ENCODE measurements around the gene HERPUD2. TPM values are rescaled to one million over a fixed set of nuclear protein-coding genes. Genes with fewer than 3 reads are reported as not detected.

Gene HERPUD2
- total RNA-seq, 1 donor from 2014 or later, result 31.5 TPM

GRCh38 chr7:35619863-35620262, 75.1 kb downstream of the HERPUD2 start:
- Mint-ChIP-seq H3K27me3 (no peaks in the 10 kb centered on the region), H3K27ac (no peak overlapping the region), H3K4me1 (peaks cover 2% of the 10 kb centered on the region), H3K9me3 (no peaks in the 10 kb centered on the region), H3K4me3 (no peak overlapping the region), H3K36me3 (ENCODE audit: low read depth) (no peaks in the 10 kb centered on the region)
- DNase-seq (no peak), ATAC-seq (ENCODE audit: low read depth) (no peak)
- intact Hi-C loops (cut with micrococcal nuclease), result no loop called here
- ChIA-PET CTCF (no interaction called here), POLR2A (no interaction called here)
- TF ChIP-seq CTCF (IDR thresholded peaks at IDR 0.05), result no peak

GRCh38 chr7:35617041-35617440, 77.9 kb downstream of the HERPUD2 start:
- Mint-ChIP-seq H3K4me3 (no peak overlapping the region), H3K27me3 (no peaks in the 10 kb centered on the region), H3K4me1 (peaks cover 2% of the 10 kb centered on the region), H3K9me3 (no peaks in the 10 kb centered on the region), H3K27ac (no peak overlapping the region), H3K36me3 (ENCODE audit: low read depth) (no peaks in the 10 kb centered on the region)
- CTCF ChIA-PET, result no interaction called here
- POLR2A ChIA-PET, result no interaction called here
- DNase-seq (no peak), ATAC-seq (ENCODE audit: low read depth) (no peak)
- no peak for TF ChIP-seq CTCF (IDR thresholded peaks at IDR 0.05)
- intact Hi-C loops (cut with micrococcal nuclease), result no loop called here

- no peaks in the 10 kb centered on the region for H3K9me3 Mint-ChIP-seq
- H3K4me1 Mint-ChIP-seq, result no peaks in the 10 kb centered on the region
- DNase-seq, result no peak
- no peaks in the 10 kb centered on the region for H3K27me3 Mint-ChIP-seq
- no peak for TF ChIP-seq CTCF (IDR thresholded peaks at IDR 0.05)
- intact Hi-C loops (cut with micrococcal nuclease), result no loop called here
- no peak for ATAC-seq (ENCODE audit: low read depth)
- H3K36me3 Mint-ChIP-seq (ENCODE audit: low read depth), result no peaks in the 10 kb centered on the region
- H3K4me3 Mint-ChIP-seq, result no peak overlapping the region
- no peak overlapping the region for H3K27ac Mint-ChIP-seq
- ChIA-PET CTCF (interaction anchor here (1.7 kb wide), 1 partner anchor 11 kb away, joined by 4 read pairs; no protein-coding TSS in a partner anchor), POLR2A (interaction anchor here (0.6 kb wide), 1 partner anchor 17 kb away, joined by 5 read pairs; no protein-coding TSS in a partner anchor)
Measured at GRCh38 chr7:35613150-35613549, 81.8 kb downstream of the HERPUD2 start.

DNA sequence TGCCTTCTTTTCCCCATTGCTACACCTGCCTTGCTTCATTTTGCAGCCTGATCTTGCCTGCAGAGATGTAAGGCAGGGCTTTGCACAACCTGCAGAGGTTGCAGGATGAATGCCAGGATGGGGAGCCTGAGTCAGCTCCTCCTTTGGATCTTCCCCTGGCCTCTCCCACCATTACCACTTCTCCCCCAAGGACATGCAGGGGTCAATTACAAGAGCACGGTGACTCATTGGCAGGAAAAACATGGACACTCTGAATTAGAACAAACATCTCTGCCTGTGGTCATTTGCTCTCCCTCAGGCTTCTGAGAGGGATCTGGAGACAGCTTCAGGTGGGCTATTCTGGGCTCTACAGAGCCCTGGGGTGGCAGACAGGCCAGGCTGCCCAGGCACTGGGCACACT, 89.2 kb downstream of the HERPUD2 start:
- CTCF ChIA-PET, result no interaction called here

GRCh38 chr7:35604595-35604994, 90.3 kb downstream of the HERPUD2 start:
- H3K4me3 Mint-ChIP-seq, result no peak overlapping the region

More for the DNA sequence above, 89.2 kb downstream of the HERPUD2 start:
- Mint-ChIP-seq H3K4me3 (no peak overlapping the region), H3K9me3 (no peaks in the 10 kb centered on the region), H3K36me3 (ENCODE audit: low read depth) (no peaks in the 10 kb centered on the region), H3K4me1 (no peaks in the 10 kb centered on the region), H3K27me3 (no peaks in the 10 kb centered on the region), H3K27ac (no peak overlapping the region)
- POLR2A ChIA-PET, result no interaction called here
- DNase-seq (no peak), ATAC-seq (ENCODE audit: low read depth) (no peak)
- intact Hi-C loops (cut with micrococcal nuclease), result no loop called here
- TF ChIP-seq CTCF (IDR thresholded peaks at IDR 0.05), result no peak

More at GRCh38 chr7:35604595-35604994, 90.3 kb downstream of the HERPUD2 start:
- Mint-ChIP-seq H3K27me3 (no peaks in the 10 kb centered on the region), H3K4me1 (no peaks in the 10 kb centered on the region), H3K9me3 (no peaks in the 10 kb centered on the region), H3K27ac (no peak overlapping the region), H3K36me3 (ENCODE audit: low read depth) (no peaks in the 10 kb centered on the region)
- ChIA-PET CTCF (no interaction called here), POLR2A (no interaction called here)
- no peak for DNase-seq
- ATAC-seq (ENCODE audit: low read depth), result no peak
- no peak for TF ChIP-seq CTCF (IDR thresholded peaks at IDR 0.05)
- intact Hi-C loops (cut with micrococcal nuclease), result no loop called here
